Measurements from ENCODE around the gene LHX6.

GRCh38 chr9:122158202-122158601, 70.6 kb downstream of the LHX6 start:
- TF ChIP-seq MAFK (IDR thresholded peaks at IDR 0.05; ENCODE audit: low read depth, low read length) = no peak
- TF ChIP-seq CTCF (conservative IDR thresholded peaks at IDR 0.05; ENCODE audit: low read depth, low read length) = peak; percentile 44
- no peak for TF ChIP-seq RCOR1 (IDR thresholded peaks at IDR 0.05; ENCODE audit: insufficient replicate concordance, low read length)
- no peak for TF ChIP-seq CEBPB (IDR thresholded peaks at IDR 0.05; ENCODE audit: low read depth, low read length)
- no peak for TF ChIP-seq POLR2A (IDR thresholded peaks at IDR 0.05; ENCODE audit: low read depth, low read length)
- TF ChIP-seq BHLHE40 (IDR thresholded peaks at IDR 0.05; ENCODE audit: low read depth, low read length) = no peak
- peak; percentile 28; the same call in 1 of the 2 replicates for TF ChIP-seq RAD21 (IDR thresholded peaks at IDR 0.05; ENCODE audit: low read length)
- no peak for TF ChIP-seq FOS (IDR thresholded peaks at IDR 0.05; ENCODE audit: low read depth, low read length)
- TF ChIP-seq NFE2L2 (IDR thresholded peaks at IDR 0.05; ENCODE audit: low read depth, low read length) = no peak
- TF ChIP-seq MAZ (IDR thresholded peaks at IDR 0.05; ENCODE audit: borderline replicate concordance, low read depth, low read length) = no peak
